Neural progenitor cell (in vitro differentiated cells): Measurements from ENCODE around the gene PPP1CC. TPM values are rescaled to one million over a fixed set of nuclear protein-coding genes. Genes with fewer than 3 reads are reported as not detected.

Source experiments
- DNase-seq: peaks from one replicate; pipeline ENCODE4 v3.0.0-alpha.2; 2016; ENCODE audit warnings: low spot score
- H2AFZ ChIP-seq: fragments of 200-600 bp; sonication (generic); replicated peaks from 2 replicates; pipeline ENCODE4 v1.6.1; 2016; ENCODE audit warnings: antibody characterized with exemption
- H3F3A ChIP-seq: fragments of 200-600 bp; sonication (generic); 2 replicates; pipeline ENCODE4 v1.6.1; 2016; ENCODE audit warnings: antibody characterized with exemption, low read depth
- H3K27ac ChIP-seq: fragments of 200-600 bp; sonication (generic); 2 replicates; pipeline ENCODE4 v1.5.1; 2016; ENCODE audit warnings: mild to moderate bottlenecking
- H3K27me3 ChIP-seq: fragments of 200-600 bp; sonication (generic); 2 replicates; pipeline ENCODE4 v1.6.1; 2016; ENCODE audit warnings: mild to moderate bottlenecking, moderate library complexity
- H3K36me3 ChIP-seq: fragments of 200-600 bp; sonication (generic); 2 replicates; pipeline ENCODE4 v1.5.1; 2016
- H3K4me1 ChIP-seq: fragments of 200-600 bp; sonication (generic); 2 replicates; pipeline ENCODE4 v1.6.1; 2016; ENCODE audit warnings: mixed run types
- H3K4me2 ChIP-seq: fragments of 200-600 bp; sonication (generic); 2 replicates; pipeline ENCODE4 v1.6.1; 2016
- H3K4me3 ChIP-seq: fragments of 200-600 bp; sonication (generic); 2 replicates; pipeline ENCODE4 v1.5.1; 2016
- H3K79me2 ChIP-seq: fragments of 200-600 bp; sonication (generic); 2 replicates; pipeline ENCODE4 v1.6.1; 2016; ENCODE audit warnings: low read depth
- H3K9ac ChIP-seq: fragments of 200-600 bp; sonication (generic); 2 replicates; pipeline ENCODE4 v1.6.1; 2016
- H3K9me3 ChIP-seq: fragments of 200-600 bp; sonication (generic); 2 replicates; pipeline ENCODE4 v1.5.1; 2016; ENCODE audit warnings: low read depth
- H4K20me1 ChIP-seq: fragments of 200-600 bp; sonication (generic); 2 replicates; pipeline ENCODE4 v1.6.1; 2016; ENCODE audit warnings: low read depth
- H3K27ac Mint-ChIP-seq: 3 replicates; pipeline ENCODE4 v1.8.0; 2021; ENCODE audit warnings: mixed read lengths
- H3K27me3 Mint-ChIP-seq: 2 replicates; pipeline ENCODE4 v1.8.0; 2022; ENCODE audit warnings: low read depth, mild to moderate bottlenecking, inconsistent platforms, moderate library complexity, mixed read lengths; ENCODE audit not compliant: insufficient read depth
- H3K36me3 Mint-ChIP-seq: 3 replicates; pipeline ENCODE4 v1.8.0; 2021; ENCODE audit warnings: mixed read lengths
- H3K4me1 Mint-ChIP-seq: 3 replicates; pipeline ENCODE4 v1.8.0; 2021; ENCODE audit warnings: mixed read lengths
- H3K4me3 Mint-ChIP-seq: 3 replicates; pipeline ENCODE4 v1.8.0; 2021; ENCODE audit warnings: mild to moderate bottlenecking, moderate library complexity, mixed read lengths
- H3K9me3 Mint-ChIP-seq: 3 replicates; pipeline ENCODE4 v1.8.0; 2020; ENCODE audit warnings: mixed read lengths
- CTCF ChIP-seq: fragments of 200-600 bp; sonication (generic); IDR thresholded peaks from 2 replicates; pipeline ENCODE4 v1.5.1; 2017; ENCODE audit warnings: antibody characterized with exemption, mild to moderate bottlenecking
- EZH2 ChIP-seq: fragments of 200-600 bp; sonication (generic); IDR thresholded peaks from 2 replicates; pipeline ENCODE4 v1.6.1; 2017; ENCODE audit warnings: antibody characterized with exemption, mild to moderate bottlenecking, moderate library complexity
- EZH2phosphoT487 ChIP-seq: fragments of 200-600 bp; sonication (generic); IDR thresholded peaks from 2 replicates; pipeline ENCODE4 v1.6.1; 2017; ENCODE audit warnings: antibody characterized with exemption
- total RNA-seq: library from RNA; depleted of rRNA; stranded (reverse); fragments of >200 nt; gene quantifications from 2 replicates; pipeline ENCODE4 v1.2.3, GENCODE V29; 2015; ENCODE audit warnings: low replicate concordance

Gene PPP1CC
- total RNA-seq, 1 donor from 2014 or later = 629 TPM

DNA sequence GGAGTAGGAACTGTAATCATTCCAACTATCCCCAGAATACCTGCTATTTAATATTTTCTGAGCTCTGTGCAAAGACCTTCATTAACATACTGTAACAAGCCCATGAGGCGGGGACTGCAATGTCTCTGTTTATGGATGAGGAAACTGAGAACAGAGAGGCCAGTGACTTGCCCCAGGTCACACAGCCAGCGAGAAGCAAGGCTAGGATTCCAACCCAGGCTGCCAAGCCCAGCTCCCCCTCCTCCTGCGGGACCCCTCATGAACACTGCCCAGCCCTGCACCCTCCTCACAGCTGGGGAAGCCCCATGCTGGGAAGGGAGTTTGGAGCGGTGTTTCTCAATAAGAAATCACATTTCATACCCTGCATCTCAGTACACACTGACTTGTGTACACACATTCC, 64.7 kb downstream of the PPP1CC start:
- Histone ChIP-seq H3K36me3 (no peaks in the 10 kb centered on the region), H3K79me2 (no peaks in the 10 kb centered on the region), H3K27me3 (no peaks in the 10 kb centered on the region), H2AFZ (no peak overlapping the region), H3K4me2 (no peak overlapping the region), H3F3A (no peaks in the 10 kb centered on the region), H3K9ac (no peak overlapping the region), H3K4me3 (no peak overlapping the region), H3K27ac (no peak overlapping the region), H4K20me1 (no peaks in the 10 kb centered on the region), H3K9me3 (no peaks in the 10 kb centered on the region), H3K4me1 (no peaks in the 10 kb centered on the region)
- peaks cover 13% of the 10 kb centered on the region for H3K4me1 Mint-ChIP-seq
- no peak for DNase-seq
- TF ChIP-seq EZH2phosphoT487 (no peak), EZH2 (no peak), CTCF (no peak)
- H3K36me3 Mint-ChIP-seq = no peaks in the 10 kb centered on the region
- no peak overlapping the region for H3K27ac Mint-ChIP-seq
- H3K9me3 Mint-ChIP-seq = peaks cover 4% of the 10 kb centered on the region
- no peak overlapping the region for H3K4me3 Mint-ChIP-seq
- no peaks in the 10 kb centered on the region for H3K27me3 Mint-ChIP-seq

GRCh38 chr12:110677206-110677911, 65.3 kb downstream of the PPP1CC start:
- no peaks in the 10 kb centered on the region for H3K4me1 ChIP-seq
- H3K79me2 ChIP-seq = no peaks in the 10 kb centered on the region
- H4K20me1 ChIP-seq = no peaks in the 10 kb centered on the region
- H3K4me2 ChIP-seq = no peak overlapping the region
- H3K36me3 ChIP-seq = no peaks in the 10 kb centered on the region
- H3K9ac ChIP-seq = no peak overlapping the region
- Mint-ChIP-seq H3K4me1 (peaks cover 13% of the 10 kb centered on the region), H3K9me3 (peaks cover 4% of the 10 kb centered on the region), H3K27ac (no peak overlapping the region), H3K4me3 (no peak overlapping the region), H3K27me3 (no peaks in the 10 kb centered on the region), H3K36me3 (no peaks in the 10 kb centered on the region)
- no peaks in the 10 kb centered on the region for H3K27me3 ChIP-seq
- no peaks in the 10 kb centered on the region for H3F3A ChIP-seq
- no peak for TF ChIP-seq EZH2
- TF ChIP-seq CTCF = no peak
- no peak for TF ChIP-seq EZH2phosphoT487
- H3K4me3 ChIP-seq = no peak overlapping the region
- no peak for DNase-seq
- no peak overlapping the region for H2AFZ ChIP-seq
- no peaks in the 10 kb centered on the region for H3K9me3 ChIP-seq
- H3K27ac ChIP-seq = no peak overlapping the region

GRCh38 chr12:110676171-110676570, 66.5 kb downstream of the PPP1CC start:
- Histone ChIP-seq H2AFZ (no peak overlapping the region), H3K36me3 (no peaks in the 10 kb centered on the region), H3K4me2 (no peak overlapping the region), H4K20me1 (no peaks in the 10 kb centered on the region), H3K4me1 (no peaks in the 10 kb centered on the region), H3K9me3 (no peaks in the 10 kb centered on the region), H3K27me3 (no peaks in the 10 kb centered on the region), H3K79me2 (no peaks in the 10 kb centered on the region), H3K9ac (no peak overlapping the region), H3F3A (no peaks in the 10 kb centered on the region), H3K27ac (no peak overlapping the region), H3K4me3 (no peak overlapping the region)
- H3K4me3 Mint-ChIP-seq = no peak overlapping the region
- no peak for TF ChIP-seq EZH2phosphoT487
- TF ChIP-seq EZH2 = no peak
- no peak for TF ChIP-seq CTCF
- H3K36me3 Mint-ChIP-seq = no peaks in the 10 kb centered on the region
- peaks cover 13% of the 10 kb centered on the region for H3K4me1 Mint-ChIP-seq
- DNase-seq = no peak
- H3K27ac Mint-ChIP-seq = no peak overlapping the region
- no peaks in the 10 kb centered on the region for H3K27me3 Mint-ChIP-seq
- peaks cover 4% of the 10 kb centered on the region for H3K9me3 Mint-ChIP-seq
